SK-N-SH (cell line): ENCODE data around the gene CCDC69. TPM values are rescaled to one million over a fixed set of nuclear protein-coding genes. Genes with fewer than 3 reads are reported as not detected.

Source experiments
- CTCF ChIA-PET: fragments of 300-600, 350-600 bp; formaldehyde crosslinking; extraction: SDS; loops from one replicate; lab custom pipeline; 2021; lab: Yijun Ruan, JAX
- POLR2A ChIA-PET: fragments of 350-600 bp; sonication (Branson Sonifier 250); formaldehyde crosslinking; extraction: SDS; loops from one replicate; lab custom pipeline; 2020; ENCODE audit warnings: antibody characterized with exemption, inconsistent platforms; lab: Yijun Ruan, JAX
- DNase-seq: peaks from one replicate; pipeline ENCODE4 v3.0.0; 2012
- H2AFZ ChIP-seq: fragments of 200-600 bp; sonication (generic); 2 replicates; pipeline ENCODE4 v1.8.1; 2016; ENCODE audit warnings: antibody characterized with exemption, mild to moderate bottlenecking, low read depth
- H3F3A ChIP-seq: fragments of 200-600 bp; sonication (generic); replicated peaks from 2 replicates; pipeline ENCODE3; 2016; ENCODE audit warnings: antibody characterized with exemption, mild to moderate bottlenecking; ENCODE audit not compliant: insufficient read depth
- H3K27ac ChIP-seq, 2 experiments: fragments of 200-500 bp in 1 of 2; fragments of 200-600 bp in 1 of 2; sonication (Bioruptor generic) in 1 of 2; sonication (generic), shearing (Covaris generic) in 1 of 2; 2 replicates each; pipeline versions ENCODE4 v1.5.1 to v1.6.1; 2014 to 2016; ENCODE audit warnings: low read depth in 2 of 2, inconsistent platforms in 1 of 2, low read length in 1 of 2, mild to moderate bottlenecking in 1 of 2, mixed read lengths in 1 of 2
- H3K27me3 ChIP-seq: fragments of 200-600 bp; sonication (generic), shearing (Covaris generic); 2 replicates; pipeline ENCODE4 v1.6.1; 2016; ENCODE audit warnings: mixed run types; ENCODE audit not compliant: insufficient read depth
- H3K36me3 ChIP-seq, 2 experiments: fragments of 200-500 bp in 1 of 2; fragments of 200-600 bp in 1 of 2; sonication (Bioruptor generic) in 1 of 2; sonication (generic) in 1 of 2; replicated peaks in 1 of 2; 2 replicates each; pipeline versions ENCODE3 to v1.5.1; 2014 to 2016; ENCODE audit warnings: low read length in 1 of 2, mild to moderate bottlenecking in 1 of 2; ENCODE audit not compliant: insufficient read depth in 2 of 2, control insufficient read depth in 1 of 2
- H3K4me1 ChIP-seq, 2 experiments: fragments of 200-500 bp in 1 of 2; fragments of 200-600 bp in 1 of 2; sonication (Bioruptor generic) in 1 of 2; sonication (generic), shearing (Covaris generic) in 1 of 2; 2 replicates each; pipeline versions ENCODE4 v1.5.1 to v1.6.1; 2014 to 2016; ENCODE audit warnings: low read depth in 1 of 2, low read length in 1 of 2, mixed run types in 1 of 2; ENCODE audit not compliant: insufficient read depth in 2 of 2, control insufficient read depth in 1 of 2
- H3K4me2 ChIP-seq: fragments of 200-600 bp; sonication (generic), shearing (Covaris generic); 2 replicates; pipeline ENCODE4 v1.6.1; 2017; ENCODE audit warnings: mixed run types
- H3K4me3 ChIP-seq, 2 experiments: fragments of 200-500 bp in 1 of 2; fragments of 200-600 bp in 1 of 2; sonication (Bioruptor generic) in 1 of 2; sonication (generic), shearing (Covaris generic) in 1 of 2; 2 replicates each; pipeline versions ENCODE4 v1.5.1 to v1.8.1; 2014 to 2016; ENCODE audit warnings: low read depth in 2 of 2, inconsistent platforms in 1 of 2, low read length in 1 of 2, mild to moderate bottlenecking in 1 of 2, mixed read lengths in 1 of 2, moderate library complexity in 1 of 2
- H3K79me2 ChIP-seq: fragments of 200-600 bp; sonication (generic); 2 replicates; pipeline ENCODE4 v1.8.1; 2017; ENCODE audit warnings: mild to moderate bottlenecking; ENCODE audit not compliant: insufficient read depth
- H3K9ac ChIP-seq: fragments of 200-600 bp; sonication (generic); 2 replicates; pipeline ENCODE4 v1.6.1; 2017; ENCODE audit warnings: mixed run types
- H3K9me2 ChIP-seq: fragments of 200-600 bp; sonication (generic); 2 replicates; pipeline ENCODE4 v1.6.1; 2017; ENCODE audit warnings: mixed run types
- H3K9me3 ChIP-seq: fragments of 200-600 bp; sonication (generic); 2 replicates; pipeline ENCODE4 v1.6.1; 2017; ENCODE audit warnings: mixed run types, mild to moderate bottlenecking, moderate library complexity
- H4K20me1 ChIP-seq: fragments of 200-600 bp; sonication (generic); 2 replicates; pipeline ENCODE4 v1.6.1; 2017; ENCODE audit warnings: mild to moderate bottlenecking, mixed run types; ENCODE audit not compliant: insufficient read depth
- CHD2 ChIP-seq: fragments of 150-350 bp; IDR thresholded peaks from 2 replicates; pipeline ENCODE4 v1.6.1; 2018; ENCODE audit warnings: low read length; ENCODE audit not compliant: partially characterized antibody
- CTCF ChIP-seq: fragments of 200-600 bp; sonication (generic); IDR thresholded peaks from 2 replicates; pipeline ENCODE4 v1.6.1; 2017; ENCODE audit warnings: antibody characterized with exemption, mild to moderate bottlenecking, moderate library complexity
- ELF1 ChIP-seq: IDR thresholded peaks from 2 replicates; pipeline ENCODE4 v1.4.0; 2012
- FOXM1 ChIP-seq: IDR thresholded peaks from 2 replicates; pipeline ENCODE4 v1.4.0; 2012; ENCODE audit warnings: low read depth, mild to moderate bottlenecking
- IRF3 ChIP-seq: fragments of 150-350 bp; IDR thresholded peaks from 2 replicates; pipeline ENCODE4 v1.6.1; 2016; ENCODE audit warnings: mild to moderate bottlenecking, low read depth, low read length
- MEF2A ChIP-seq: IDR thresholded peaks from 2 replicates; pipeline ENCODE4 v1.4.0; 2012; ENCODE audit warnings: low read depth, borderline replicate concordance
- NRF1 ChIP-seq: IDR thresholded peaks from 2 replicates; pipeline ENCODE4 v1.6.1; 2012; ENCODE audit warnings: low read depth, mild to moderate bottlenecking, low read length
- PBX3 ChIP-seq: IDR thresholded peaks from 2 replicates; pipeline ENCODE4; 2012
- RAD21 ChIP-seq: IDR thresholded peaks from 2 replicates; pipeline ENCODE4 v1.6.1; 2012; ENCODE audit warnings: mild to moderate bottlenecking, low read length
- RCOR1 ChIP-seq: fragments of 150-350 bp; IDR thresholded peaks from 2 replicates; pipeline ENCODE4 v1.6.1; 2017; ENCODE audit warnings: antibody characterized with exemption, low read length
- SMC3 ChIP-seq: IDR thresholded peaks from 2 replicates; pipeline ENCODE4 v1.6.1; 2012; ENCODE audit warnings: low read depth, low read length, improper control_type of control experiment
- WGBS: methylation state at CpG from one replicate; pipeline ENCODE4 v1.1.6; 2017; ENCODE audit warnings: low lambda C conversion rate; 5-methylcytosine and 5-hydroxymethylcytosine counted together
- polyA plus RNA-seq, 3 experiments: library from polyadenylated mRNA; depleted of rRNA; stranded (reverse); fragments of >200 nt; gene quantifications; 2 replicates each; pipeline ENCODE4 v1.2.3, GENCODE V29; 2012

CCDC69 gene
- polyA plus RNA-seq, 1 of the 3 experiments (the other 2 are of a cell fraction), result 0.38 TPM

DNA sequence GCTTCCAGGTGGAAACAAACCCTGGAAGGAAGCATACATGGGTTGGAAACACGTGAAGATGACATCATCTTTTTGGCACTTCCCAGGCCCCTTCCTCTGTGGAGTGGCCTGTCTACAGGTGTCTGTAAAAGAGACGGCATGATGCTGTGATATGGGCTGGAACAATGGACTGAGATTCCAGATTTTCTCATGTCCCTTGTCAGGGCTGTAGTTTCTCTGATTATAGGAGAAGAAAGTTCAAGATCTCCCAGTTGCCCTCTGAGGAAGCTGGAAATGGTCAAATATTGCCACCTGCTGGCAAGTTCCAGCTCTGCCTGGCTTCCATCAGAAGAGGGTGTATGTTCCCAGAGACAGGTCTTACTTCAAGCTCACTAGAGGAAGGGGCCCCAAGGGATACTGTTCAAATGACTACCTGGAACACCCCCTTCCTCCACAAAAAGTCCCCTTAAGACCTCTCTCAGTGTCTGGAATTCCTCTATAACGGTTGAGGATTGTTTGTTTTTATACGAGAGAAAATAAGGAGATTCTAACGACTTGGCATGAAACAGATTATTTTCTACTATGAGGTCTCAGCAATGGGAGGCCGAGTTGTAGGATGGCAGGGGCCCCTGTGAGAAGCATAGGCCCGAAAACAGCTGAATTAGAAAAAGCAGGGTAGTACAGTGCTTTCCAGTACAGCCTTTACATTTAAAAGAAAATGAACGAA is 59.1 kb downstream of the CCDC69 start (continued):
- TF ChIP-seq CTCF (peak; percentile 93), CHD2 (peak; percentile 17), SMC3 (peak; percentile 85), NRF1 (no peak), MEF2A (no peak), ELF1 (no peak), IRF3 (no peak), PBX3 (no peak), RAD21 (peak; percentile 97)

DNA sequence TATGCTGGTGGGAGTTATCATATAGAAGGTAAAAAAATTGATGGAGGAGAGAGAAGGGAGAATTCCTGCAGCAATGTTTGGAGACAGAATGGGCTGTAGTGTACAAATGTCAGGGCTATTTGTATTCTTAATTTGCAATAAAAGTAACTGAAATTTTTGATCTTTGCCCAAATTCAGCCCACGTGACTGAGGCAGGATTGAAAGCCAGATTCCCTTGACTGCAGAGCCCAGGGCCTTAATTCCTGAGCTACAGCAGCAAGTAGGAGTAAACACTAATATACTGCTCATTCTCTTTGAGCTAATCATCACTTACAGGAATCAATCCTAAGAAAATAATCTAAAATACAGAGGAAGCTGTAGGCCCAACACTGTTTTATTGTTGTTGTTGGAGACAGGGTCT is 61.1 kb downstream of the CCDC69 start:
- POLR2A ChIA-PET, result no interaction called here
- DNase-seq, result no peak

More for the DNA sequence above, 61.1 kb downstream of the CCDC69 start:
- Histone ChIP-seq H3K79me2 (peaks cover 3% of the 10 kb centered on the region), H3K9me2 (no peaks in the 10 kb centered on the region), H3K9me3 (no peaks in the 10 kb centered on the region), H3K4me1 (peaks cover 0 to 6% of the 10 kb centered on the region in 2 experiments; a peak in 1 of 4 replicates), H4K20me1 (no peaks in the 10 kb centered on the region), H3K36me3 (no peaks in the 10 kb centered on the region), H3K4me3 (no peak overlapping the region), H3K27ac (no peak overlapping the region), H3K27me3 (no peaks in the 10 kb centered on the region), H3K9ac (no peak overlapping the region), H2AFZ (no peak overlapping the region), H3K4me2 (no peak overlapping the region), H3F3A (no peaks in the 10 kb centered on the region)
- TF ChIP-seq CTCF (no peak), IRF3 (no peak), RAD21 (no peak), RCOR1 (no peak), FOXM1 (no peak), MEF2A (no peak)
- 71% methylated on average over 1 of the region's 1 CpG for WGBS
- CTCF ChIA-PET, result interaction anchor here (1.1 to 13.8 kb wide), 6 partner anchors 21 to 161 kb away, joined by 3 to 540 read pairs (median 50); no protein-coding TSS in a partner anchor
